Measurements from ENCODE around the gene ATP13A5.

The ATP13A5 gene

GRCh38 chr3:193378706-193379105 lies at the start of gene ATP13A5:
TSS of gene ATP13A5 (minus strand) at chr3:193378753. CDS start at chr3:193378725, 28 bp downstream.
- no peak for DNase-seq (ENCODE audit: low read depth)

GRCh38 chr3:193418576-193419373 lies 40.2 kb upstream of the ATP13A5 start:
- DNase-seq (ENCODE audit: low read depth): no peak

- DNase-seq (ENCODE audit: low read depth): no peak
Measured at GRCh38 chr3:193416629-193417028, 38.1 kb upstream of the ATP13A5 start.

- no peak for DNase-seq (ENCODE audit: low read depth)
Measured at GRCh38 chr3:193407688-193408087, 29.1 kb upstream of the ATP13A5 start.

- no peak for DNase-seq (ENCODE audit: low read depth)
Measured at GRCh38 chr3:193407112-193407511, 28.6 kb upstream of the ATP13A5 start.

GRCh38 chr3:193403307-193403706 lies 24.8 kb upstream of the ATP13A5 start:
- no peak for DNase-seq (ENCODE audit: low read depth)

GRCh38 chr3:193400304-193400703 lies 21.8 kb upstream of the ATP13A5 start:
- no peak for DNase-seq (ENCODE audit: low read depth)

- DNase-seq (ENCODE audit: low read depth): no peak
Measured at GRCh38 chr3:193396451-193397244, 18.1 kb upstream of the ATP13A5 start.

GRCh38 chr3:193391902-193392301 lies 13.3 kb upstream of the ATP13A5 start:
- DNase-seq (ENCODE audit: low read depth): no peak

GRCh38 chr3:193389335-193389734 lies 10.8 kb upstream of the ATP13A5 start:
- no peak for DNase-seq (ENCODE audit: low read depth)

- DNase-seq (ENCODE audit: low read depth): no peak
Measured at GRCh38 chr3:193388361-193388760, 9.8 kb upstream of the ATP13A5 start.

- no peak for DNase-seq (ENCODE audit: low read depth)
Measured at GRCh38 chr3:193387596-193387995, 9.0 kb upstream of the ATP13A5 start.

GRCh38 chr3:193377591-193377990 lies 962 bp downstream of the ATP13A5 start:
- no peak for DNase-seq (ENCODE audit: low read depth)

- no peak for DNase-seq (ENCODE audit: low read depth)
Measured at GRCh38 chr3:193375614-193376013, 2.9 kb downstream of the ATP13A5 start.

GRCh38 chr3:193372783-193373182 lies 5.8 kb downstream of the ATP13A5 start:
- no peak for DNase-seq (ENCODE audit: low read depth)

GRCh38 chr3:193367868-193368267 lies 10.7 kb downstream of the ATP13A5 start:
- no peak for DNase-seq (ENCODE audit: low read depth)

GRCh38 chr3:193357291-193357690 lies 21.3 kb downstream of the ATP13A5 start:
- no peak for DNase-seq (ENCODE audit: low read depth)

- DNase-seq (ENCODE audit: low read depth): no peak
Measured at GRCh38 chr3:193354423-193354822, 24.1 kb downstream of the ATP13A5 start.

GRCh38 chr3:193350744-193351143 lies 27.8 kb downstream of the ATP13A5 start:
- DNase-seq (ENCODE audit: low read depth): no peak

- no peak for DNase-seq (ENCODE audit: low read depth)
Measured at GRCh38 chr3:193348686-193349085, 29.9 kb downstream of the ATP13A5 start.

GRCh38 chr3:193347521-193348501 lies 30.7 kb downstream of the ATP13A5 start:
- no peak for DNase-seq (ENCODE audit: low read depth)

GRCh38 chr3:193346259-193346658 lies 32.3 kb downstream of the ATP13A5 start:
- no peak for DNase-seq (ENCODE audit: low read depth)
